SK-N-SH (cell line): ENCODE results near the gene AHNAK.
"Not testable (repeated sequence)": the region's sequence is repeated elsewhere in the genome, so short reads cannot be mapped to it uniquely, and the experiment has no call there.

ENCODE experiments used
- CHD2 ChIP-seq: fragments of 150-350 bp; IDR thresholded peaks from 2 replicates; pipeline ENCODE4 v1.6.1; 2018; ENCODE audit warnings: low read length; ENCODE audit not compliant: partially characterized antibody
- EP300 ChIP-seq, 2 experiments: IDR thresholded peaks; 2 replicates each; pipeline versions ENCODE4 v1.4.0 to v1.6.1; 2012; ENCODE audit warnings: borderline replicate concordance in 1 of 2, low read depth in 1 of 2, low read length in 1 of 2
- JUND ChIP-seq: IDR thresholded peaks from 2 replicates; pipeline ENCODE4 v1.4.0; 2012
- MXI1 ChIP-seq: IDR thresholded peaks from 2 replicates; pipeline ENCODE4 v1.6.1; 2012; ENCODE audit warnings: mild to moderate bottlenecking, low read depth, low read length, improper control_type of control experiment
- PBX3 ChIP-seq: IDR thresholded peaks from 2 replicates; pipeline ENCODE4; 2012
- RXRA ChIP-seq: IDR thresholded peaks from 2 replicates; pipeline ENCODE4 v1.4.0; 2012; ENCODE audit warnings: low read depth, mild to moderate bottlenecking, borderline replicate concordance
- TCF12 ChIP-seq: IDR thresholded peaks from 2 replicates; pipeline ENCODE4 v1.4.0; 2012
- TF ChIP-seq, protein P1 (sequence below): fragments of 200-600 bp; sonication (generic); IDR thresholded peaks from 2 replicates; pipeline ENCODE4 v1.6.1; 2017; ENCODE audit warnings: antibody characterized with exemption, mild to moderate bottlenecking, moderate library complexity
- TF ChIP-seq, protein P2 (sequence below): IDR thresholded peaks from 2 replicates; pipeline ENCODE4 v1.4.0; 2012; ENCODE audit warnings: low read depth

GRCh38 chr11:62581735-62582134 is 35.1 kb upstream of the AHNAK start:
- TF ChIP-seq, protein P1, sequence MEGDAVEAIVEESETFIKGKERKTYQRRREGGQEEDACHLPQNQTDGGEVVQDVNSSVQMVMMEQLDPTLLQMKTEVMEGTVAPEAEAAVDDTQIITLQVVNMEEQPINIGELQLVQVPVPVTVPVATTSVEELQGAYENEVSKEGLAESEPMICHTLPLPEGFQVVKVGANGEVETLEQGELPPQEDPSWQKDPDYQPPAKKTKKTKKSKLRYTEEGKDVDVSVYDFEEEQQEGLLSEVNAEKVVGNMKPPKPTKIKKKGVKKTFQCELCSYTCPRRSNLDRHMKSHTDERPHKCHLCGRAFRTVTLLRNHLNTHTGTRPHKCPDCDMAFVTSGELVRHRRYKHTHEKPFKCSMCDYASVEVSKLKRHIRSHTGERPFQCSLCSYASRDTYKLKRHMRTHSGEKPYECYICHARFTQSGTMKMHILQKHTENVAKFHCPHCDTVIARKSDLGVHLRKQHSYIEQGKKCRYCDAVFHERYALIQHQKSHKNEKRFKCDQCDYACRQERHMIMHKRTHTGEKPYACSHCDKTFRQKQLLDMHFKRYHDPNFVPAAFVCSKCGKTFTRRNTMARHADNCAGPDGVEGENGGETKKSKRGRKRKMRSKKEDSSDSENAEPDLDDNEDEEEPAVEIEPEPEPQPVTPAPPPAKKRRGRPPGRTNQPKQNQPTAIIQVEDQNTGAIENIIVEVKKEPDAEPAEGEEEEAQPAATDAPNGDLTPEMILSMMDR = not testable (repeated sequence)
- TF ChIP-seq, protein P2, sequence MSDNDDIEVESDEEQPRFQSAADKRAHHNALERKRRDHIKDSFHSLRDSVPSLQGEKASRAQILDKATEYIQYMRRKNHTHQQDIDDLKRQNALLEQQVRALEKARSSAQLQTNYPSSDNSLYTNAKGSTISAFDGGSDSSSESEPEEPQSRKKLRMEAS = not testable (repeated sequence)
- not testable (repeated sequence) for TF ChIP-seq RXRA; MXI1; TCF12; PBX3; JUND; EP300 (IDR thresholded peaks at IDR 0.05; ENCODE audit: borderline replicate concordance in 1 of 2, low read depth in 1 of 2, low read length in 1 of 2); CHD2
